ENCODE data around the gene GNPAT. TPM values are rescaled to one million over a fixed set of nuclear protein-coding genes. Genes with fewer than 3 reads are reported as not detected.

Gene GNPAT
- total RNA-seq, 1 donor from 2014 or later = 58.5 TPM

- peak overlapping the region; percentile 73 for H3K27ac ChIP-seq (ENCODE audit: low read depth, low read length)
- H3K4me3 ChIP-seq (ENCODE audit: low read length in 3 of 3) = peak overlapping the region; percentile 90 to 99 (median 95)
These were observed 505 bp upstream of the GNPAT start for GRCh38 chr1:231240531-231240882.

GRCh38 chr1:231241750-231242149, 738 bp downstream of the GNPAT start:
- H3K4me1 ChIP-seq (ENCODE audit: control insufficient read depth in 3 of 3, insufficient read depth in 3 of 3, low read length in 3 of 3) = peaks cover 27 to 53% (median 33%) of the 10 kb centered on the region in 3 donors
- no peaks in the 10 kb centered on the region for H3K27me3 ChIP-seq (ENCODE audit: control insufficient read depth in 3 of 3, insufficient read depth in 3 of 3, low read length in 3 of 3)
- H3K9ac ChIP-seq (ENCODE audit: low read depth in 1 of 3, low read length in 3 of 3) = peak overlapping the region; percentile 94 to 98 (median 95)
- peak overlapping the region; percentile 73 for H3K27ac ChIP-seq (ENCODE audit: low read depth, low read length)
- peak overlapping the region; percentile 90 to 99 (median 95) for H3K4me3 ChIP-seq (ENCODE audit: low read length in 3 of 3)
- H3K36me3 ChIP-seq (ENCODE audit: control insufficient read depth in 3 of 3, insufficient read depth in 3 of 3, low read length in 3 of 3) = peaks cover 5 to 16% (median 13%) of the 10 kb centered on the region in 3 donors
- H3K9me3 ChIP-seq (ENCODE audit: control insufficient read depth in 3 of 3, low read length in 3 of 3) = no peaks in the 10 kb centered on the region

More at GRCh38 chr1:231240531-231240882, 505 bp upstream of the GNPAT start:
- Histone ChIP-seq H3K36me3 (ENCODE audit: control insufficient read depth in 3 of 3, insufficient read depth in 3 of 3, low read length in 3 of 3) (peaks cover 5 to 16% (median 13%) of the 10 kb centered on the region in 3 donors), H3K9ac (ENCODE audit: low read depth in 1 of 3, low read length in 3 of 3) (peak overlapping the region; percentile 94 to 98 (median 95)), H3K9me3 (ENCODE audit: control insufficient read depth in 3 of 3, low read length in 3 of 3) (no peaks in the 10 kb centered on the region), H3K27me3 (ENCODE audit: control insufficient read depth in 3 of 3, insufficient read depth in 3 of 3, low read length in 3 of 3) (no peaks in the 10 kb centered on the region), H3K4me1 (ENCODE audit: control insufficient read depth in 3 of 3, insufficient read depth in 3 of 3, low read length in 3 of 3) (peaks cover 34 to 65% (median 36%) of the 10 kb centered on the region in 3 donors)

- Histone ChIP-seq H3K9ac (ENCODE audit: low read depth in 1 of 3, low read length in 3 of 3) (peak overlapping the region; percentile 94 to 98 (median 95)), H3K9me3 (ENCODE audit: control insufficient read depth in 3 of 3, low read length in 3 of 3) (no peaks in the 10 kb centered on the region), H3K27ac (ENCODE audit: low read depth, low read length) (no peak overlapping the region), H3K27me3 (ENCODE audit: control insufficient read depth in 3 of 3, insufficient read depth in 3 of 3, low read length in 3 of 3) (no peaks in the 10 kb centered on the region), H3K4me1 (ENCODE audit: control insufficient read depth in 3 of 3, insufficient read depth in 3 of 3, low read length in 3 of 3) (peaks cover 19 to 50% (median 28%) of the 10 kb centered on the region in 3 donors), H3K4me3 (ENCODE audit: low read length in 3 of 3) (peak overlapping the region; percentile 90 to 99 (median 95)), H3K36me3 (ENCODE audit: control insufficient read depth in 3 of 3, insufficient read depth in 3 of 3, low read length in 3 of 3) (peaks cover 5 to 14% (median 12%) of the 10 kb centered on the region in 3 donors)
These were observed 1.6 kb downstream of the GNPAT start for GRCh38 chr1:231242516-231243198.

- no peaks in the 10 kb centered on the region for H3K27me3 ChIP-seq (ENCODE audit: control insufficient read depth in 3 of 3, insufficient read depth in 3 of 3, low read length in 3 of 3)
These were observed 7.8 kb downstream of the GNPAT start for GRCh38 chr1:231248778-231249177.

GRCh38 chr1:231252336-231252735, 11.3 kb downstream of the GNPAT start:
- Histone ChIP-seq H3K36me3 (ENCODE audit: control insufficient read depth in 3 of 3, insufficient read depth in 3 of 3, low read length in 3 of 3) (peaks cover 11 to 40% (median 39%) of the 10 kb centered on the region in 3 donors), H3K4me3 (ENCODE audit: low read length in 3 of 3) (no peak overlapping the region), H3K9ac (ENCODE audit: low read depth in 1 of 3, low read length in 3 of 3) (no peak overlapping the region), H3K27me3 (ENCODE audit: control insufficient read depth in 3 of 3, insufficient read depth in 3 of 3, low read length in 3 of 3) (no peaks in the 10 kb centered on the region), H3K4me1 (ENCODE audit: control insufficient read depth in 3 of 3, insufficient read depth in 3 of 3, low read length in 3 of 3) (no peaks in the 10 kb centered on the region), H3K9me3 (ENCODE audit: control insufficient read depth in 3 of 3, low read length in 3 of 3) (no peaks in the 10 kb centered on the region), H3K27ac (ENCODE audit: low read depth, low read length) (no peak overlapping the region)

More at GRCh38 chr1:231248778-231249177, 7.8 kb downstream of the GNPAT start:
- Histone ChIP-seq H3K9me3 (ENCODE audit: control insufficient read depth in 3 of 3, low read length in 3 of 3) (no peaks in the 10 kb centered on the region), H3K9ac (ENCODE audit: low read depth in 1 of 3, low read length in 3 of 3) (no peak overlapping the region), H3K36me3 (ENCODE audit: control insufficient read depth in 3 of 3, insufficient read depth in 3 of 3, low read length in 3 of 3) (peaks cover 4 to 26% (median 26%) of the 10 kb centered on the region in 3 donors), H3K27ac (ENCODE audit: low read depth, low read length) (no peak overlapping the region), H3K4me3 (ENCODE audit: low read length in 3 of 3) (no peak overlapping the region), H3K4me1 (ENCODE audit: control insufficient read depth in 3 of 3, insufficient read depth in 3 of 3, low read length in 3 of 3) (peaks cover 0 to 10% (median 0%) of the 10 kb centered on the region in 3 donors)

GRCh38 chr1:231260351-231260750, 19.3 kb downstream of the GNPAT start:
- H3K4me3 ChIP-seq (ENCODE audit: low read length in 3 of 3) = no peak overlapping the region
- H3K9ac ChIP-seq (ENCODE audit: low read depth in 1 of 3, low read length in 3 of 3) = no peak overlapping the region
- H3K27ac ChIP-seq (ENCODE audit: low read depth, low read length) = no peak overlapping the region
- H3K4me1 ChIP-seq (ENCODE audit: control insufficient read depth in 3 of 3, insufficient read depth in 3 of 3, low read length in 3 of 3) = no peaks in the 10 kb centered on the region
- no peaks in the 10 kb centered on the region for H3K9me3 ChIP-seq (ENCODE audit: control insufficient read depth in 3 of 3, low read length in 3 of 3)
- H3K36me3 ChIP-seq (ENCODE audit: control insufficient read depth in 3 of 3, insufficient read depth in 3 of 3, low read length in 3 of 3) = peaks cover 22 to 65% (median 60%) of the 10 kb centered on the region in 3 donors
- H3K27me3 ChIP-seq (ENCODE audit: control insufficient read depth in 3 of 3, insufficient read depth in 3 of 3, low read length in 3 of 3) = no peaks in the 10 kb centered on the region

- no peaks in the 10 kb centered on the region for H3K9me3 ChIP-seq (ENCODE audit: control insufficient read depth in 3 of 3, low read length in 3 of 3)
- H3K27ac ChIP-seq (ENCODE audit: low read depth, low read length) = no peak overlapping the region
- peaks cover 25 to 73% (median 63%) of the 10 kb centered on the region in 3 donors for H3K36me3 ChIP-seq (ENCODE audit: control insufficient read depth in 3 of 3, insufficient read depth in 3 of 3, low read length in 3 of 3)
- no peak overlapping the region for H3K9ac ChIP-seq (ENCODE audit: low read depth in 1 of 3, low read length in 3 of 3)
- no peak overlapping the region for H3K4me3 ChIP-seq (ENCODE audit: low read length in 3 of 3)
- H3K4me1 ChIP-seq (ENCODE audit: control insufficient read depth in 3 of 3, insufficient read depth in 3 of 3, low read length in 3 of 3) = no peaks in the 10 kb centered on the region
- H3K27me3 ChIP-seq (ENCODE audit: control insufficient read depth in 3 of 3, insufficient read depth in 3 of 3, low read length in 3 of 3) = no peaks in the 10 kb centered on the region
These were observed 23.6 kb downstream of the GNPAT start for GRCh38 chr1:231264642-231265041.

GRCh38 chr1:231265379-231265778, 24.4 kb downstream of the GNPAT start:
- H3K4me1 ChIP-seq (ENCODE audit: control insufficient read depth in 3 of 3, insufficient read depth in 3 of 3, low read length in 3 of 3) = no peaks in the 10 kb centered on the region
- no peak overlapping the region for H3K9ac ChIP-seq (ENCODE audit: low read depth in 1 of 3, low read length in 3 of 3)
- H3K9me3 ChIP-seq (ENCODE audit: control insufficient read depth in 3 of 3, low read length in 3 of 3) = no peaks in the 10 kb centered on the region
- H3K4me3 ChIP-seq (ENCODE audit: low read length in 3 of 3) = no peak overlapping the region
- no peak overlapping the region for H3K27ac ChIP-seq (ENCODE audit: low read depth, low read length)
- H3K27me3 ChIP-seq (ENCODE audit: control insufficient read depth in 3 of 3, insufficient read depth in 3 of 3, low read length in 3 of 3) = no peaks in the 10 kb centered on the region
- peaks cover 20 to 70% (median 59%) of the 10 kb centered on the region in 3 donors for H3K36me3 ChIP-seq (ENCODE audit: control insufficient read depth in 3 of 3, insufficient read depth in 3 of 3, low read length in 3 of 3)

GRCh38 chr1:231266811-231267322, 25.9 kb downstream of the GNPAT start:
- H3K4me3 ChIP-seq (ENCODE audit: low read length in 3 of 3) = no peak overlapping the region
- no peak overlapping the region for H3K27ac ChIP-seq (ENCODE audit: low read depth, low read length)
- peaks cover 26 to 72% (median 51%) of the 10 kb centered on the region in 3 donors for H3K36me3 ChIP-seq (ENCODE audit: control insufficient read depth in 3 of 3, insufficient read depth in 3 of 3, low read length in 3 of 3)
- no peaks in the 10 kb centered on the region for H3K4me1 ChIP-seq (ENCODE audit: control insufficient read depth in 3 of 3, insufficient read depth in 3 of 3, low read length in 3 of 3)
- H3K9me3 ChIP-seq (ENCODE audit: control insufficient read depth in 3 of 3, low read length in 3 of 3) = no peaks in the 10 kb centered on the region
- H3K27me3 ChIP-seq (ENCODE audit: control insufficient read depth in 3 of 3, insufficient read depth in 3 of 3, low read length in 3 of 3) = no peaks in the 10 kb centered on the region
- H3K9ac ChIP-seq (ENCODE audit: low read depth in 1 of 3, low read length in 3 of 3) = no peak overlapping the region

- no peak overlapping the region for H3K9ac ChIP-seq (ENCODE audit: low read depth in 1 of 3, low read length in 3 of 3)
- H3K9me3 ChIP-seq (ENCODE audit: control insufficient read depth in 3 of 3, low read length in 3 of 3) = no peaks in the 10 kb centered on the region
- H3K27ac ChIP-seq (ENCODE audit: low read depth, low read length) = no peak overlapping the region
- no peaks in the 10 kb centered on the region for H3K27me3 ChIP-seq (ENCODE audit: control insufficient read depth in 3 of 3, insufficient read depth in 3 of 3, low read length in 3 of 3)
- H3K4me3 ChIP-seq (ENCODE audit: low read length in 3 of 3) = no peak overlapping the region
- H3K4me1 ChIP-seq (ENCODE audit: control insufficient read depth in 3 of 3, insufficient read depth in 3 of 3, low read length in 3 of 3) = peaks cover 0 to 2% (median 0%) of the 10 kb centered on the region in 3 donors
- peaks cover 41 to 74% (median 55%) of the 10 kb centered on the region in 3 donors for H3K36me3 ChIP-seq (ENCODE audit: control insufficient read depth in 3 of 3, insufficient read depth in 3 of 3, low read length in 3 of 3)
These were observed 31.2 kb downstream of the GNPAT start for GRCh38 chr1:231272173-231272572.

Measured in skeletal muscle tissue (tissue), 4 donors.